Panc1 (cell line): Measurements from ENCODE around the gene IL31RA. TPM values are rescaled to one million over a fixed set of nuclear protein-coding genes. Genes with fewer than 3 reads are reported as not detected.

ENCODE experiments used
- ATAC-seq: fragments of 200-7000 bp; cut with Tn5 transposase; 2 replicates; pipeline ENCODE4 v1.9.1; 2020; ENCODE audit warnings: mild to moderate bottlenecking, moderate library complexity
- BruUV-seq: library from RNA; stranded (reverse); fragments of 400-500 nt; replicated peaks from 2 replicates; lab custom pipeline; 2021; lab: Mats Ljungman, UMichigan
- CTCF ChIA-PET: fragments of 300-600 bp; sonication (Branson Sonifier 250); formaldehyde crosslinking; loops from one replicate; lab custom pipeline; 2022; ENCODE audit warnings: antibody characterized with exemption; lab: Charles Lee
- POLR2A ChIA-PET: fragments of 300-600 bp; sonication (Branson Sonifier 250); formaldehyde crosslinking; loops from one replicate; lab custom pipeline; 2022; ENCODE audit warnings: antibody characterized with exemption; lab: Charles Lee
- DNase-seq: peaks from one replicate; pipeline ENCODE4 v3.0.0-alpha.2; 2010; ENCODE audit warnings: low read depth, low spot score
- H3K27ac ChIP-seq: 2 replicates; pipeline ENCODE4 v1.5.1; 2011; ENCODE audit warnings: mild to moderate bottlenecking, low read length, inconsistent platforms
- H3K27me3 ChIP-seq: fragments of 200-500 bp; sonication (Bioruptor generic); 2 replicates; pipeline ENCODE4 v1.6.0; 2014; ENCODE audit warnings: low read length, inconsistent platforms; ENCODE audit not compliant: control insufficient read depth, insufficient read depth
- H3K36me3 ChIP-seq: fragments of 200-500 bp; sonication (Bioruptor generic); 2 replicates; pipeline ENCODE4 v1.5.1; 2014; ENCODE audit warnings: inconsistent platforms, mild to moderate bottlenecking, low read length, moderate library complexity; ENCODE audit not compliant: control insufficient read depth, insufficient read depth
- H3K4me1 ChIP-seq: 2 replicates; pipeline ENCODE4 v1.5.1; 2011; ENCODE audit warnings: inconsistent platforms, mild to moderate bottlenecking, low read length, moderate library complexity; ENCODE audit not compliant: control insufficient read depth, insufficient read depth
- H3K4me3 ChIP-seq, 2 experiments: 2 replicates each; pipeline ENCODE4 v1.5.1; 2011 to 2012; ENCODE audit warnings: low read depth in 2 of 2, low read length in 2 of 2, mild to moderate bottlenecking in 2 of 2, inconsistent platforms in 1 of 2, moderate library complexity in 1 of 2
- H3K9me3 ChIP-seq: fragments of 200-500 bp; sonication (Bioruptor generic); 2 replicates; pipeline ENCODE4 v1.5.1; 2014; ENCODE audit warnings: low read depth, mild to moderate bottlenecking, inconsistent platforms, low read length, moderate library complexity; ENCODE audit not compliant: control insufficient read depth, insufficient read depth
- POLR2AphosphoS5 ChIP-seq: IDR thresholded peaks from 2 replicates; pipeline ENCODE4 v1.6.1; 2012; ENCODE audit warnings: mild to moderate bottlenecking, low read depth, low read length, moderate library complexity
- SIN3A ChIP-seq: IDR thresholded peaks from 2 replicates; pipeline ENCODE4 v1.6.1; 2012; ENCODE audit warnings: low read depth, mild to moderate bottlenecking, low read length, moderate library complexity, borderline replicate concordance; ENCODE audit not compliant: insufficient read depth
- TCF7L2 ChIP-seq: IDR thresholded peaks from 2 replicates; pipeline ENCODE4 v1.6.1; 2011; ENCODE audit warnings: mild to moderate bottlenecking, low read depth, low read length, inconsistent platforms
- in situ Hi-C: cut with HindIII; loops from 2 replicates; pipeline ENCODE4 v1.10.0; 2016; ENCODE audit warnings: low sequenced_read_pairs, low pct_unique_long_range_greater_than_20kb
- intact Hi-C: fragments of 100-400 bp; cut with micrococcal nuclease; formaldehyde crosslinking; loops from one replicate; pipeline ENCODE4 v1.10.0; 2022; ENCODE audit not compliant: unreplicated experiment
- total RNA-seq: library from RNA; stranded (reverse); gene quantifications from one replicate; pipeline ENCODE4 v1.2.1, GENCODE V29; 2021; ENCODE audit not compliant: unreplicated experiment
- TF ChIP-seq, protein P1 (sequence below), 2 experiments: IDR thresholded peaks; 2 replicates each; pipeline ENCODE4 v1.6.1; 2011 to 2012; ENCODE audit warnings: low read depth in 2 of 2, control low read depth in 1 of 2, low read length in 1 of 2, mild to moderate bottlenecking in 1 of 2, moderate library complexity in 1 of 2; ENCODE audit not compliant: insufficient read depth in 1 of 2
- TF ChIP-seq, protein P2 (sequence below): fragments of 450-650 bp; IDR thresholded peaks from 2 replicates; pipeline ENCODE4 v1.5.1; 2017; ENCODE audit warnings: mild to moderate bottlenecking

Gene IL31RA
- total RNA-seq, 1 experiment from 2014 or later, result 3.1 TPM

DNA sequence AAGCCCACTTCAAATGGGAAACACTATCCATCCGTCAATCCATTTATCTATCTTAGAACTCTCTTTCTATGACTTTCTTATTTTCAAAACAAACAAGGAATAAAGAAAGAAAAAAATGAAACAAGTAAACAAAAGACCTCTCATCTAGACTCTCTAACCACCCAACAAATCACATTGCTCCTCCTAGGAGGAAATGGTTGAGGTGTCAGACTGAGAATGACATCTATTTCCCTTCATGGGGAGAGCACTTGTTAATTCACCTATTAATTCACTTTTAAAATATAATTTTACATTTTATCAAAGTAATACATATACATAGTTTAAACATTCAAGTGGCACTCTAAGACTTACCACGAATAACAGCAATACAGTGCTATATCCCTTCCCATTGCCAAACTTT, 2.4 kb upstream of the IL31RA start:
- ChIA-PET CTCF (no interaction called here), POLR2A (no interaction called here)
- Histone ChIP-seq H3K27ac (no peak overlapping the region), H3K9me3 (peaks cover 6% of the 10 kb centered on the region; the same call in 1 of the 2 replicates), H3K36me3 (no peaks in the 10 kb centered on the region), H3K4me1 (peaks cover 10% of the 10 kb centered on the region; the same call in 1 of the 2 replicates), H3K27me3 (no peaks in the 10 kb centered on the region), H3K4me3 (no peak overlapping the region)
- ATAC-seq (no peak), DNase-seq (no peak)
- BruUV-seq, result no TSS peak
- in situ Hi-C loops, result no loop called here
- TF ChIP-seq POLR2AphosphoS5, result no peak
- TF ChIP-seq, protein P1, sequence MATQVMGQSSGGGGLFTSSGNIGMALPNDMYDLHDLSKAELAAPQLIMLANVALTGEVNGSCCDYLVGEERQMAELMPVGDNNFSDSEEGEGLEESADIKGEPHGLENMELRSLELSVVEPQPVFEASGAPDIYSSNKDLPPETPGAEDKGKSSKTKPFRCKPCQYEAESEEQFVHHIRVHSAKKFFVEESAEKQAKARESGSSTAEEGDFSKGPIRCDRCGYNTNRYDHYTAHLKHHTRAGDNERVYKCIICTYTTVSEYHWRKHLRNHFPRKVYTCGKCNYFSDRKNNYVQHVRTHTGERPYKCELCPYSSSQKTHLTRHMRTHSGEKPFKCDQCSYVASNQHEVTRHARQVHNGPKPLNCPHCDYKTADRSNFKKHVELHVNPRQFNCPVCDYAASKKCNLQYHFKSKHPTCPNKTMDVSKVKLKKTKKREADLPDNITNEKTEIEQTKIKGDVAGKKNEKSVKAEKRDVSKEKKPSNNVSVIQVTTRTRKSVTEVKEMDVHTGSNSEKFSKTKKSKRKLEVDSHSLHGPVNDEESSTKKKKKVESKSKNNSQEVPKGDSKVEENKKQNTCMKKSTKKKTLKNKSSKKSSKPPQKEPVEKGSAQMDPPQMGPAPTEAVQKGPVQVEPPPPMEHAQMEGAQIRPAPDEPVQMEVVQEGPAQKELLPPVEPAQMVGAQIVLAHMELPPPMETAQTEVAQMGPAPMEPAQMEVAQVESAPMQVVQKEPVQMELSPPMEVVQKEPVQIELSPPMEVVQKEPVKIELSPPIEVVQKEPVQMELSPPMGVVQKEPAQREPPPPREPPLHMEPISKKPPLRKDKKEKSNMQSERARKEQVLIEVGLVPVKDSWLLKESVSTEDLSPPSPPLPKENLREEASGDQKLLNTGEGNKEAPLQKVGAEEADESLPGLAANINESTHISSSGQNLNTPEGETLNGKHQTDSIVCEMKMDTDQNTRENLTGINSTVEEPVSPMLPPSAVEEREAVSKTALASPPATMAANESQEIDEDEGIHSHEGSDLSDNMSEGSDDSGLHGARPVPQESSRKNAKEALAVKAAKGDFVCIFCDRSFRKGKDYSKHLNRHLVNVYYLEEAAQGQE (IDR thresholded peaks at IDR 0.05; ENCODE audit: insufficient read depth in 1 of 2, low read depth in 2 of 2, low read length in 1 of 2), result no peak
- no peak for TF ChIP-seq SIN3A
- no peak for TF ChIP-seq TCF7L2
- TF ChIP-seq, protein P2, sequence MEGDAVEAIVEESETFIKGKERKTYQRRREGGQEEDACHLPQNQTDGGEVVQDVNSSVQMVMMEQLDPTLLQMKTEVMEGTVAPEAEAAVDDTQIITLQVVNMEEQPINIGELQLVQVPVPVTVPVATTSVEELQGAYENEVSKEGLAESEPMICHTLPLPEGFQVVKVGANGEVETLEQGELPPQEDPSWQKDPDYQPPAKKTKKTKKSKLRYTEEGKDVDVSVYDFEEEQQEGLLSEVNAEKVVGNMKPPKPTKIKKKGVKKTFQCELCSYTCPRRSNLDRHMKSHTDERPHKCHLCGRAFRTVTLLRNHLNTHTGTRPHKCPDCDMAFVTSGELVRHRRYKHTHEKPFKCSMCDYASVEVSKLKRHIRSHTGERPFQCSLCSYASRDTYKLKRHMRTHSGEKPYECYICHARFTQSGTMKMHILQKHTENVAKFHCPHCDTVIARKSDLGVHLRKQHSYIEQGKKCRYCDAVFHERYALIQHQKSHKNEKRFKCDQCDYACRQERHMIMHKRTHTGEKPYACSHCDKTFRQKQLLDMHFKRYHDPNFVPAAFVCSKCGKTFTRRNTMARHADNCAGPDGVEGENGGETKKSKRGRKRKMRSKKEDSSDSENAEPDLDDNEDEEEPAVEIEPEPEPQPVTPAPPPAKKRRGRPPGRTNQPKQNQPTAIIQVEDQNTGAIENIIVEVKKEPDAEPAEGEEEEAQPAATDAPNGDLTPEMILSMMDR, result no peak
- intact Hi-C loops, result no loop called here

DNA sequence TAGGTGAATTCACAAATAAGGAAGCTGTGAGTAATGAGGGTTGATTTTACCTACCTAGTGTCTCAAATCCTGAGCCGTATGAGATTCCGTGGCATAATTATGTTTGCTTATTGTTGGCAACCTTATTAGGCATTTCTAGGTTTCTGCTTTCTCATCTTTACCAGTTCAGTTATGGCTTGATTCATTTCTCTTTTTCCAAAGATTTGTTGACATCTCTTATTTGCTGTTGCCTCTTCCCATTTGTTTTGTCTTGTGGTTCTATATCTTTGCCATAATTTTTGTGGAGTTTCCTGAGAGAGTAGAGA, 470 bp downstream of the IL31RA start:
- BruUV-seq, result TSS peak; percentile 92
- ChIA-PET CTCF (no interaction called here), POLR2A (no interaction called here)
- Histone ChIP-seq H3K4me1 (peaks cover 10% of the 10 kb centered on the region; the same call in 1 of the 2 replicates), H3K27me3 (no peaks in the 10 kb centered on the region), H3K4me3 (peak overlapping the region; percentile 12 to 54), H3K9me3 (no peaks in the 10 kb centered on the region), H3K36me3 (no peaks in the 10 kb centered on the region), H3K27ac (peak overlapping the region; percentile 60)
- intact Hi-C loops, result no loop called here
- ATAC-seq (peak; percentile 54), DNase-seq (peak; percentile 35)
- TF ChIP-seq, protein P2, result no peak
- TF ChIP-seq SIN3A (no peak), POLR2AphosphoS5 (no peak), TCF7L2 (no peak)
- TF ChIP-seq, protein P1 (IDR thresholded peaks at IDR 0.05; ENCODE audit: insufficient read depth in 1 of 2, low read depth in 2 of 2, low read length in 1 of 2), result no peak
- in situ Hi-C loops, result no loop called here
